Measurements from ENCODE around the gene F2RL2. TPM values are rescaled to one million over a fixed set of nuclear protein-coding genes. Genes with fewer than 3 reads are reported as not detected.

F2RL2 gene
- total and polyA plus RNA-seq, 4 donors = 0.08 to 1.3 (median 0.78) TPM

DNA sequence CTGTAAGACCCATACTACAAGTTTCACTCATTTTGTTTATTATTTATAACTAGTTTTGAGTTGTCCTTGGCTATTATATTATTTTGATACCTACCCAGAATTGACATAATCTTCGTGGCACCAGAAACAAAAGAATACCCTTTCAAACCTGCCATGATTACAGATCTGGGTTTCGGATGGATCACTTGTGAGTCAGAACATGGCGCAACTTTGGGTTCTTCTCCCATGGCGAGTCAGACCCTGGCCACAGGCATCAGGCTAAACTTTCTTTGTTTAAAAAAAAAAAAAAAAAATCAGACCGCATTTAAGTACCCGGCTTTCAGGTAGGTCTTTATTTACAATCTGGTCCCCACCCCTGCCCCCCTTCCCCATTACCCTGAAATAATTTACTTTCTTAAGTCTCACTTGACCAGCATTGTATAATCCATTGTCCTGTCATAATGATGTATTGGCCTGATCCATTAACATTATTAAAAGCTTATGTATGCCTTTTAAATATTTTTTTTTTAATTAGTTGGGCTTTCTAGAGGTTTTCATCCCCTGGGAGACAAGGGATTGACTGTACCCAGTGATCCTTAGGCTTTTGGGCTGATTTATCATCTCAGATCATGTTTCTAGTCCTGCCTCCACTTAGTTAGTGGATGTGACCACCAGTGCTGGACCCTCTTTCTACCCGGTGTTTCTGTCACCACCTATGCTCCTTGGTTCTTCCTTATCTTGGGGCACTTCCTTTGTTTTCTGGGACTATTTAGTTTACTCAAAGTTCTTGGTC, 43.9 kb downstream of the F2RL2 start:
- H3K4me3 ChIP-seq (ENCODE audit: low read depth in 1 of 3, low read length in 3 of 3) = no peak overlapping the region
- 91% methylated on average over 7 of the region's 7 CpGs for WGBS
- TF ChIP-seq RXRA (IDR thresholded peaks at IDR 0.05) = no peak
- no peak for TF ChIP-seq TAF1 (conservative IDR thresholded peaks at IDR 0.05)
- TF ChIP-seq, protein P1, sequence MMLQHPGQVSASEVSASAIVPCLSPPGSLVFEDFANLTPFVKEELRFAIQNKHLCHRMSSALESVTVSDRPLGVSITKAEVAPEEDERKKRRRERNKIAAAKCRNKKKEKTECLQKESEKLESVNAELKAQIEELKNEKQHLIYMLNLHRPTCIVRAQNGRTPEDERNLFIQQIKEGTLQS (IDR thresholded peaks at IDR 0.05) = no peak
- TF ChIP-seq, protein P2, sequence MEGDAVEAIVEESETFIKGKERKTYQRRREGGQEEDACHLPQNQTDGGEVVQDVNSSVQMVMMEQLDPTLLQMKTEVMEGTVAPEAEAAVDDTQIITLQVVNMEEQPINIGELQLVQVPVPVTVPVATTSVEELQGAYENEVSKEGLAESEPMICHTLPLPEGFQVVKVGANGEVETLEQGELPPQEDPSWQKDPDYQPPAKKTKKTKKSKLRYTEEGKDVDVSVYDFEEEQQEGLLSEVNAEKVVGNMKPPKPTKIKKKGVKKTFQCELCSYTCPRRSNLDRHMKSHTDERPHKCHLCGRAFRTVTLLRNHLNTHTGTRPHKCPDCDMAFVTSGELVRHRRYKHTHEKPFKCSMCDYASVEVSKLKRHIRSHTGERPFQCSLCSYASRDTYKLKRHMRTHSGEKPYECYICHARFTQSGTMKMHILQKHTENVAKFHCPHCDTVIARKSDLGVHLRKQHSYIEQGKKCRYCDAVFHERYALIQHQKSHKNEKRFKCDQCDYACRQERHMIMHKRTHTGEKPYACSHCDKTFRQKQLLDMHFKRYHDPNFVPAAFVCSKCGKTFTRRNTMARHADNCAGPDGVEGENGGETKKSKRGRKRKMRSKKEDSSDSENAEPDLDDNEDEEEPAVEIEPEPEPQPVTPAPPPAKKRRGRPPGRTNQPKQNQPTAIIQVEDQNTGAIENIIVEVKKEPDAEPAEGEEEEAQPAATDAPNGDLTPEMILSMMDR (IDR thresholded peaks at IDR 0.05; ENCODE audit: low read depth, low read length, missing input control) = no peak
- no peak for TF ChIP-seq HNF4G (IDR thresholded peaks at IDR 0.05)
- no peak for TF ChIP-seq HNF4A (conservative IDR thresholded peaks at IDR 0.05)
- TF ChIP-seq GABPA (IDR thresholded peaks at IDR 0.05 in 1 of 2, conservative IDR thresholded peaks at IDR 0.05 in 1 of 2) = no peak
- TF ChIP-seq, protein P3, sequence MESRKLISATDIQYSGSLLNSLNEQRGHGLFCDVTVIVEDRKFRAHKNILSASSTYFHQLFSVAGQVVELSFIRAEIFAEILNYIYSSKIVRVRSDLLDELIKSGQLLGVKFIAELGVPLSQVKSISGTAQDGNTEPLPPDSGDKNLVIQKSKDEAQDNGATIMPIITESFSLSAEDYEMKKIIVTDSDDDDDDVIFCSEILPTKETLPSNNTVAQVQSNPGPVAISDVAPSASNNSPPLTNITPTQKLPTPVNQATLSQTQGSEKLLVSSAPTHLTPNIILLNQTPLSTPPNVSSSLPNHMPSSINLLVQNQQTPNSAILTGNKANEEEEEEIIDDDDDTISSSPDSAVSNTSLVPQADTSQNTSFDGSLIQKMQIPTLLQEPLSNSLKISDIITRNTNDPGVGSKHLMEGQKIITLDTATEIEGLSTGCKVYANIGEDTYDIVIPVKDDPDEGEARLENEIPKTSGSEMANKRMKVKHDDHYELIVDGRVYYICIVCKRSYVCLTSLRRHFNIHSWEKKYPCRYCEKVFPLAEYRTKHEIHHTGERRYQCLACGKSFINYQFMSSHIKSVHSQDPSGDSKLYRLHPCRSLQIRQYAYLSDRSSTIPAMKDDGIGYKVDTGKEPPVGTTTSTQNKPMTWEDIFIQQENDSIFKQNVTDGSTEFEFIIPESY (IDR thresholded peaks at IDR 0.05) = no peak
- TF ChIP-seq, protein P4, sequence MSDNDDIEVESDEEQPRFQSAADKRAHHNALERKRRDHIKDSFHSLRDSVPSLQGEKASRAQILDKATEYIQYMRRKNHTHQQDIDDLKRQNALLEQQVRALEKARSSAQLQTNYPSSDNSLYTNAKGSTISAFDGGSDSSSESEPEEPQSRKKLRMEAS (IDR thresholded peaks at IDR 0.05) = no peak
- no peak for TF ChIP-seq FOXA2 (IDR thresholded peaks at IDR 0.05)
- H3K27me3 ChIP-seq (ENCODE audit: control insufficient read depth in 4 of 4, insufficient read depth in 4 of 4, low read length in 3 of 4) = no peaks in the 10 kb centered on the region
- peaks cover 0 to 3% (median 2%) of the 10 kb centered on the region in 4 donors for H3K36me3 ChIP-seq (ENCODE audit: control insufficient read depth in 4 of 4, insufficient read depth in 3 of 4, low read depth in 1 of 4, low read length in 3 of 4)
- H3K9me3 ChIP-seq (ENCODE audit: control insufficient read depth in 4 of 4, low read length in 3 of 4) = no peaks in the 10 kb centered on the region
- no peak for DNase-seq (ENCODE audit: low spot score)
- H3K27ac ChIP-seq (ENCODE audit: low read depth in 1 of 2, low read length in 2 of 2) = no peak overlapping the region
- H3K9ac ChIP-seq (ENCODE audit: low read depth in 1 of 2, low read length in 2 of 2) = no peak overlapping the region
- peaks cover 1 to 29% (median 28%) of the 10 kb centered on the region in 4 donors for H3K4me1 ChIP-seq (ENCODE audit: control insufficient read depth in 4 of 4, insufficient read depth in 4 of 4, low read length in 3 of 4)

DNA sequence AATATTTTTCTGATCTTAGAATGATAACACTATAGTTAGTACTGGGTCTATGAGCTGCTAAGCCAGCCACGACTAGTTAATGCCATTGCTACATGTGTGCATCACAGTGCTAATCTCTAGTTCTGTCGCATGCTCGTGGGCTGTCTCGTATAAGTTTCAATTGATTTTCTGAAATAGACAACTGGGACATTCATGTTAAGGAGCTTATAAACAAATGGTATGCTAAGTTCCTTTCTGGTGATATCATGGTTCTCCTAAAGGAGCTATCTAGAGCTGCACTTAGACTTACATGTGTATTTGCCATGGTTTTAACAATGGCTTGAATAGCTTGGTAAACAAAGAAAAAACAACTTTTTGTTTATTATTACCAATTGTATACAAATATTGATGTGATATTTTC, 46.2 kb downstream of the F2RL2 start:
- Histone ChIP-seq H3K9me3 (ENCODE audit: control insufficient read depth in 4 of 4, low read length in 3 of 4) (no peaks in the 10 kb centered on the region), H3K4me3 (ENCODE audit: low read depth in 1 of 3, low read length in 3 of 3) (no peak overlapping the region), H3K9ac (ENCODE audit: low read depth in 1 of 2, low read length in 2 of 2) (no peak overlapping the region), H3K27me3 (ENCODE audit: control insufficient read depth in 4 of 4, insufficient read depth in 4 of 4, low read length in 3 of 4) (no peaks in the 10 kb centered on the region), H3K36me3 (ENCODE audit: control insufficient read depth in 4 of 4, insufficient read depth in 3 of 4, low read depth in 1 of 4, low read length in 3 of 4) (peaks cover 0 to 3% (median 3%) of the 10 kb centered on the region in 4 donors), H3K27ac (ENCODE audit: low read depth in 1 of 2, low read length in 2 of 2) (no peak overlapping the region), H3K4me1 (ENCODE audit: control insufficient read depth in 4 of 4, insufficient read depth in 4 of 4, low read length in 3 of 4) (peaks cover 1 to 19% (median 15%) of the 10 kb centered on the region in 4 donors)
- 94% methylated on average over 4 of the region's 4 CpGs for WGBS
- TF ChIP-seq, protein P1 (IDR thresholded peaks at IDR 0.05) = no peak
- TF ChIP-seq, protein P2 (IDR thresholded peaks at IDR 0.05; ENCODE audit: low read depth, low read length, missing input control) = no peak
- TF ChIP-seq NR2F2 (IDR thresholded peaks at IDR 0.05) (no peak), HNF4G (IDR thresholded peaks at IDR 0.05) (no peak), RAD21 (IDR thresholded peaks at IDR 0.05) (no peak)
- DNase-seq (ENCODE audit: low spot score) = no peak

Data from liver (tissue), 9 donors.